ENCODE results near the gene LMLN. TPM values are rescaled to one million over a fixed set of nuclear protein-coding genes. Genes with fewer than 3 reads are reported as not detected.
"Not testable (repeated sequence)": the region's sequence is repeated elsewhere in the genome, so short reads cannot be mapped to it uniquely, and the experiment has no call there.

LMLN gene
- total RNA-seq, 2 donors from 2014 or later = 1.6 to 4.4 TPM

DNA sequence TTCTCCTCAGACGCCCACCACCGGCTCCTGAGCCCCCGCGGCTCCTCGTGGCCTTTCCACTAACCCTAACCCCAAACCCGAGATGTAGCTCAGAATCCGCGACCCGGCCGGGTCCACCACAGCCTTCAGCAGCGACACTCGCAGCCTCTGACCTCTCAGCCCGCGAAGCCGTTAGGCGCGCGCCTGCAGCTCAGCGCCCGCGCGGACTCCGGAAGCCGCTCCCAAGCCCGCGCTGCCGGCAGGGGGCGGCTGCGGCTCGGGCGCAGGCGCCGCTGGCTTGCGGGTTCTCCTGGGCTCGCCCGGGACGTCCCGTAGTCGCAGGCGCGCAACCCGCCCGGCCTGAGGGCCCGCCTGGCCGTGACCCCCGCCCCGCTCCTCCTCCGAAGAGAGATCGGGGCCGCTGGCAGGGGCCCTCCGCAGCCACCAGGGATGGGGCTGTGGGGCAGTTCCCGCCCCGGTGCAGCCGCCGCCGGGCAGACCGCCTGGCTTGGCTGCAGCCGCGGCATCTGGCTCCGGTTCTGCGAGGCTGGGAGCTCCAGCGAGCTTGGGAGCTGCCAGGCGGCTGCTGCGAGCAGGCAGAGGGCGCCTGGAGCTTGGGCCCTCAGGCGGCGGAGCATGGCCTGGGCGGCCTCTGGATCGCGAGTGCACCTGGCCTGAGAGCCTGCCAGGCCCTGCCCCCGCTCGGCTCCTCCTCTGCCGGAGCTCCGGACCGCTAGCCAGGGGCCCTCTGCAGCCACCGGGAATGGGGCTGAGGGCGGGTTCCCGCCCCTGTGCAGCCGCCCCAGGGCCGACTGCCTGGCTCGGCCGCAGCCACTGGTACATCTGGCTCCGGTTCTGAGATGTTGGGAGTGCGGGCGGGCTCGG is 120.7 kb downstream of the LMLN start:
- peak; percentile 78 to 83 (median 80) for DNase-seq
- Histone ChIP-seq H3K36me3 (replicated peaks in 1 of 2; ENCODE audit: insufficient read depth in 1 of 2, low read depth in 2 of 2) (no peaks in the 10 kb centered on the region), H3K27me3 (peaks cover 0 to 19% of the 10 kb centered on the region in 2 donors), H3K27ac (peak overlapping the region in 1 of 4 donors; percentile 41), H3K4me3 (peak overlapping the region in 1 of 2 donors; percentile 13), H3K9me3 (no peaks in the 10 kb centered on the region), H3K4me1 (peaks cover 23% of the 10 kb centered on the region)
- peak; percentile 96 for ATAC-seq
- TF ChIP-seq POLR2A (IDR thresholded peaks at IDR 0.05) = no peak
- TF ChIP-seq, protein P1, sequence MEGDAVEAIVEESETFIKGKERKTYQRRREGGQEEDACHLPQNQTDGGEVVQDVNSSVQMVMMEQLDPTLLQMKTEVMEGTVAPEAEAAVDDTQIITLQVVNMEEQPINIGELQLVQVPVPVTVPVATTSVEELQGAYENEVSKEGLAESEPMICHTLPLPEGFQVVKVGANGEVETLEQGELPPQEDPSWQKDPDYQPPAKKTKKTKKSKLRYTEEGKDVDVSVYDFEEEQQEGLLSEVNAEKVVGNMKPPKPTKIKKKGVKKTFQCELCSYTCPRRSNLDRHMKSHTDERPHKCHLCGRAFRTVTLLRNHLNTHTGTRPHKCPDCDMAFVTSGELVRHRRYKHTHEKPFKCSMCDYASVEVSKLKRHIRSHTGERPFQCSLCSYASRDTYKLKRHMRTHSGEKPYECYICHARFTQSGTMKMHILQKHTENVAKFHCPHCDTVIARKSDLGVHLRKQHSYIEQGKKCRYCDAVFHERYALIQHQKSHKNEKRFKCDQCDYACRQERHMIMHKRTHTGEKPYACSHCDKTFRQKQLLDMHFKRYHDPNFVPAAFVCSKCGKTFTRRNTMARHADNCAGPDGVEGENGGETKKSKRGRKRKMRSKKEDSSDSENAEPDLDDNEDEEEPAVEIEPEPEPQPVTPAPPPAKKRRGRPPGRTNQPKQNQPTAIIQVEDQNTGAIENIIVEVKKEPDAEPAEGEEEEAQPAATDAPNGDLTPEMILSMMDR (IDR thresholded peaks at IDR 0.05) = peak; percentile 40 to 93 (median 80)
- intact Hi-C loops (cut with DNase I) = no loop called here
- 0 to 2% methylated on average over 21 to 66 of the region's 86 CpGs for WGBS, 2 donors

DNA sequence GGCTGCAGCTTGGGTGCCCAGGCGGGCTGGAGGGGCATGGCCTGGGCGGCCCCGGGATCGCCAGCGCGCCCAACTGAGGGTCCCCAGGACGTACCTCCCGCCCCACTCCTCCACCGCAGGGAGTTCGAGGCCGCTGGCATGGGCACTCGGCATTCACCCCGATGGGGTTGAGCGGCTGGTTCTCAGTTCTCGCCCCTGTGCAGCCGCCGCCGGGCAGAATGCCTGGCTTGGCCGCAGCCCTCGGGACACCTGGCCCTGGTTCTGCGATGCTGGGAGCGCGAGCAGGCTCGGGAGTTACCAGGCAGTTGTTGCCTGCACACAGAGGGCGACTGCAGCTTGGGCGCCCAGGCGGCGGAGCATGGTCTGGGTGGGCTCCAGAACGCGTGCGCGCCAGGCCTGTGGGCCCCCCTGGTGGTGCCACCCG is 121.4 kb downstream of the LMLN start:
- Histone ChIP-seq H3K27me3 (peaks cover 0 to 13% of the 10 kb centered on the region in 2 donors), H3K4me3 (no peak overlapping the region), H3K36me3 (replicated peaks in 1 of 2; ENCODE audit: insufficient read depth in 1 of 2, low read depth in 2 of 2) (no peaks in the 10 kb centered on the region), H3K27ac (no peak overlapping the region), H3K4me1 (peaks cover 23% of the 10 kb centered on the region), H3K9me3 (no peaks in the 10 kb centered on the region)
- DNase-seq = peak in 2 of 4 donors; percentile 16 to 21
- no peak for ATAC-seq
- TF ChIP-seq, protein P1 (IDR thresholded peaks at IDR 0.05) = no peak
- no peak for TF ChIP-seq POLR2A (IDR thresholded peaks at IDR 0.05)
- intact Hi-C loops (cut with DNase I) = no loop called here
- WGBS, 2 donors = 10 to 13% methylated on average over 2 to 32 of the region's 33 CpGs

DNA sequence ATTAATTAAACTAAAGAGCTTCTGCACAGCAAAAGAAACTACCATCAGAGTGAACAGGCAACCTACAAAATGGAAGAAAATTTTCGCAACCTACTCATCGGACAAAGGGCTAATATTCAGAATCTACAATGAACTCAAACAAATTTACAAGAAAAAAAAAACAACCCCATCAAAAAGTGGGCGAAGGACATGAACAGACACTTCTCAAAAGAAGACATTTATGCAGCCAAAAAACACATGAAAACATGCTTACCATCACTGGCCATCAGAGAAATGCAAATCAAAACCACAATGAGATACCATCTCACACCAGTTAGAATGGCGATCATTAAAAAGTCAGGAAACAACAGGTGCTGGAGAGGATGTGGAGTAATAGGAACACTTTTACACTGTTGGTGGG is 122.2 kb downstream of the LMLN start:
- peaks cover 0 to 19% of the 10 kb centered on the region in 2 donors for H3K27me3 ChIP-seq
- H3K27ac ChIP-seq; H3K4me3 ChIP-seq; DNase-seq; ATAC-seq; H3K36me3 ChIP-seq (replicated peaks in 1 of 2; ENCODE audit: insufficient read depth in 1 of 2, low read depth in 2 of 2); intact Hi-C loops (cut with DNase I); H3K9me3 ChIP-seq: not testable (repeated sequence)
- WGBS, 2 donors = 98 to 100% methylated on average over 3 to 4 of the region's 4 CpGs
- H3K4me1 ChIP-seq = peaks cover 23% of the 10 kb centered on the region

DNA sequence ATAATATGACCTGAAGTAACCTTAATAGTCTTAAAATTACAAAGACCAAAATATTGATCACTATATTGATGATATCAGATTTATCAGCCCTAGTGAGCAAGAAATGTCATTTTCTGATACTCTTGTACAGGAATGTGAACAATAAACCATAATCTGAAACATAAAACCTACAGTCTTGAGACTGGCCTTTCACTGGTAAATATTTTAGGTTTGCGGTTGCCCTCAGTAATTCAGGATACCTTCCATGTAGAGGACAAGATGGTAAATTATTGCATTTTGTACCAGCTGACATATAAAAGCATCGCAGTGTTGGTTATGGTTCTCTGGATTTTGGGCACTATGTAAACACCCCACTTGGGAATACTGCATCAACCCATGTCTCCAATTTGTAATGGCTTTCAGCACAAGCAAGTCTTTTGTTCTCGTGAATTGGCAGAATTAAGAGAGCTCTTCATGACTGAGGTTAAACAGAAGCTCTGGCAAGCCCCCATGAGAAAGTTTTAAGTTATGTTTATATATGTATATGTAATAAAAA is 128.5 kb downstream of the LMLN start:
- ATAC-seq (no peak), DNase-seq (no peak)
- Histone ChIP-seq H3K27me3 (peaks cover 0 to 7% of the 10 kb centered on the region in 2 donors), H3K4me1 (no peaks in the 10 kb centered on the region), H3K36me3 (replicated peaks in 1 of 2; ENCODE audit: insufficient read depth in 1 of 2, low read depth in 2 of 2) (no peaks in the 10 kb centered on the region), H3K27ac (no peak overlapping the region), H3K4me3 (no peak overlapping the region), H3K9me3 (no peaks in the 10 kb centered on the region)
- WGBS, 2 donors = 75 to 80% methylated on average over 3 of the region's 3 CpGs
- TF ChIP-seq POLR2A (IDR thresholded peaks at IDR 0.05) = no peak
- TF ChIP-seq, protein P1 (IDR thresholded peaks at IDR 0.05) = no peak
- intact Hi-C loops (cut with DNase I) = no loop called here

DNA sequence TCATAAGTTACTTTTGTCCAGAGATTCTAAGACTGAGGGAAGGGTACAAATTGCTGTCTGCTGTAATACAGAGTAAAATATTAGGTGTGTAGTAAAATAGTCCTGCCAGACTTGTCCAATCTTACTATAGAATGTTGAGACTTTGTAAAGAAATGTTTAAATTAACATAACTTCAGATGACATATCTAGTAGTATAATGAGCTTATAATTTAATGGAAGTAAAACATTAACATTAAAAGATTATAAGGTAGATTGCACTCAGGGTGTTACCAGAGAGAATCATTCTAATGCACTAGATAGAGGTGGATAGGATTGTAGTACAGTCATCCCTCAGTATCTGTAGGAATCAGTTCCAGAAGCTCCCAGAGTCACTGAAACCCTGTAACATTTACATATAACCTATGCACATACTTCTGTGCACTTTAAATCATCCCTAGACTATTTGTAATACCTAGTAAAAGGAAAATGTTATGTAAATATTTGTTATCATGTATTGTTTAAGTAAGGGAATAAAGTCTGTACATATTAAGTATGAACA is 130.8 kb downstream of the LMLN start:
- H3K4me1 ChIP-seq = no peaks in the 10 kb centered on the region
- ATAC-seq = no peak
- H3K27me3 ChIP-seq = peaks cover 0 to 14% of the 10 kb centered on the region in 2 donors
- no peak for DNase-seq
- H3K36me3 ChIP-seq (replicated peaks in 1 of 2; ENCODE audit: insufficient read depth in 1 of 2, low read depth in 2 of 2) = no peaks in the 10 kb centered on the region
- H3K27ac ChIP-seq = no peak overlapping the region
- H3K4me3 ChIP-seq = no peak overlapping the region
- intact Hi-C loops (cut with DNase I) = no loop called here
- no peak for TF ChIP-seq POLR2A (IDR thresholded peaks at IDR 0.05)
- TF ChIP-seq, protein P1 (IDR thresholded peaks at IDR 0.05) = no peak
- H3K9me3 ChIP-seq = no peaks in the 10 kb centered on the region

All from body of pancreas (tissue), 4 donors.